ENCODE results near the gene GRM4.

- TF ChIP-seq CTCF (IDR thresholded peaks at IDR 0.05) = no peak
- no peak for TF ChIP-seq POLR2A (IDR thresholded peaks at IDR 0.05)
Measured at GRCh38 chr6:33971580-33971979, 174.3 kb downstream of the GRM4 start.

All from Peyer's patch (tissue), 4 donors.